Right lobe of liver (tissue), 6 donors: ENCODE results near the gene CCR3. TPM values are rescaled to one million over a fixed set of nuclear protein-coding genes. Genes with fewer than 3 reads are reported as not detected.

ENCODE experiments used
- ATAC-seq, 4 donors: fragments of 200-7000 bp; cut with Tn5 transposase; one replicate each; pipeline ENCODE4 v1.9.1; 2020; ENCODE audit warnings: mild to moderate bottlenecking in 4 of 4, moderate library complexity in 4 of 4
- DNase-seq, 3 donors: peaks; one replicate each; pipeline ENCODE4 v3.0.0-alpha.2; 2020
- H3K27ac ChIP-seq, 3 donors: fragments of 200-600 bp; one replicate each; pipeline ENCODE4 v1.8.0; 2022
- H3K27me3 ChIP-seq, 2 donors: fragments of 200-600 bp; one replicate each; pipeline ENCODE4 v1.8.0; 2022
- H3K36me3 ChIP-seq, 4 donors: fragments of 200-600 bp; sonication (generic) in 1 of 4; one replicate each; pipeline versions ENCODE4 v1.5.1 to v1.8.0; 2017 to 2022; ENCODE audit warnings: control low read depth in 1 of 4
- H3K4me1 ChIP-seq, 4 donors: fragments of 200-600 bp; sonication (generic) in 1 of 4; one replicate each; pipeline versions ENCODE4 v1.5.1 to v1.8.0; 2017 to 2022; ENCODE audit warnings: control low read depth in 1 of 4
- H3K4me3 ChIP-seq, 3 donors: fragments of 200-600 bp; one replicate each; pipeline ENCODE4 v1.8.0; 2022
- H3K9me3 ChIP-seq, 4 donors: fragments of 200-600 bp; sonication (generic) in 1 of 4; one replicate each; pipeline versions ENCODE4 v1.5.1 to v1.8.0; 2017 to 2022; ENCODE audit warnings: control low read depth in 1 of 4
- POLR2A ChIP-seq: fragments of 450-650 bp; IDR thresholded peaks from one replicate; pipeline ENCODE4 v1.6.1; 2017; ENCODE audit warnings: antibody characterized with exemption, mild to moderate bottlenecking
- WGBS: methylation state at CpG from one replicate; pipeline ENCODE4 v1.1.6; 2018; ENCODE audit warnings: low coverage, low lambda C conversion rate; ENCODE audit not compliant: insufficient coverage; ENCODE audit errors: missing lambda C conversion rate; 5-methylcytosine and 5-hydroxymethylcytosine counted together
- intact Hi-C, 2 donors: fragments of 100-400 bp; cut with DNase I; formaldehyde crosslinking; loops; one replicate each; pipeline versions ENCODE4 v1.11.2 to v1.14.1; 2022
- total RNA-seq, 6 experiments: library from RNA; depleted of rRNA in 2 of 6; stranded (reverse); fragments of >200 nt in 2 of 6; fragmentation: NEBNext Ultra II Directional in 3 of 6; extraction: Animal tissue kit (Norgen Biotek cat#: 25700) in 3 of 6; gene quantifications; one replicate each; pipeline versions ENCODE4 v1.1.0 to v1.2.4, GENCODE V29; 2016 to 2023
- TF ChIP-seq, protein P1 (sequence below), 4 donors: fragments of 200-600 bp in 3 of 4; fragments of 450-650 bp in 1 of 4; IDR thresholded peaks; one replicate each; pipeline versions ENCODE4 v1.5.1 to v1.8.0; 2016 to 2022; ENCODE audit warnings: antibody characterized with exemption in 4 of 4, mild to moderate bottlenecking in 2 of 4
- donor health status: DM: no; HTN: yes; CAD: no.
- donor health status: DM: no; HTN: no; CAD: no.
- donor health status: DM: no; HTN: no; CAD: no.
- donor health status: DM: no; HTN: yes; CAD: no.
- donor health status: DM: no; HTN: yes; CAD: no.

The CCR3 gene
- total RNA-seq, 6 experiments from 2014 or later: 0.27 TPM; not detected in 5

DNA sequence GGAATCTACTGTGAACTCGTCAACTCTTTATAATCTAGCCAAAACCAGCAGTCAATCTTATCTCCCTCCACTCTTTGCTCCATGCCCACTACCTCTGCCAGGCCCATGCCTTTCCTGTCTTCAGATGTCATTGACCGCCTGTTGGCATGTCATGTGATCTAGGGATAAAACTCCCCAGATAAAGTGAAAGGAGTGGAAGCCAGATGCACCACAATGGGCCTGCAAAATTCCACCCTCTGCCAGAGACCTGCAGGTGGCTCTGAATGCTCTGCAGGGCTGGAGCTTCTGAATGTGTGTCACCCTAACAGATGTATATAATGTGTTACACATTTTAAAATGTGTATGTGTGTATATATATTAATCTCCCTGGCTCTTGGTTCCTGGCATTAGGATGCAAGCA is 2.3 kb upstream of the CCR3 start:
- TF ChIP-seq POLR2A: no peak
- DNase-seq (no peak), ATAC-seq (no peak)
- intact Hi-C loops: no loop called here
- Histone ChIP-seq H3K36me3 (no peaks in the 10 kb centered on the region), H3K4me1 (no peaks in the 10 kb centered on the region), H3K9me3 (no peaks in the 10 kb centered on the region), H3K4me3 (no peak overlapping the region), H3K27me3 (no peaks in the 10 kb centered on the region), H3K27ac (no peak overlapping the region)
- WGBS: 85% methylated on average over 2 of the region's 2 CpGs

GRCh38 chr3:46243560-46243959 is 1.3 kb downstream of the CCR3 start:
- H3K4me3 ChIP-seq: no peak overlapping the region
- ATAC-seq (no peak), DNase-seq (no peak)
- no peaks in the 10 kb centered on the region for H3K36me3 ChIP-seq
- TF ChIP-seq POLR2A: no peak
- TF ChIP-seq, protein P1, sequence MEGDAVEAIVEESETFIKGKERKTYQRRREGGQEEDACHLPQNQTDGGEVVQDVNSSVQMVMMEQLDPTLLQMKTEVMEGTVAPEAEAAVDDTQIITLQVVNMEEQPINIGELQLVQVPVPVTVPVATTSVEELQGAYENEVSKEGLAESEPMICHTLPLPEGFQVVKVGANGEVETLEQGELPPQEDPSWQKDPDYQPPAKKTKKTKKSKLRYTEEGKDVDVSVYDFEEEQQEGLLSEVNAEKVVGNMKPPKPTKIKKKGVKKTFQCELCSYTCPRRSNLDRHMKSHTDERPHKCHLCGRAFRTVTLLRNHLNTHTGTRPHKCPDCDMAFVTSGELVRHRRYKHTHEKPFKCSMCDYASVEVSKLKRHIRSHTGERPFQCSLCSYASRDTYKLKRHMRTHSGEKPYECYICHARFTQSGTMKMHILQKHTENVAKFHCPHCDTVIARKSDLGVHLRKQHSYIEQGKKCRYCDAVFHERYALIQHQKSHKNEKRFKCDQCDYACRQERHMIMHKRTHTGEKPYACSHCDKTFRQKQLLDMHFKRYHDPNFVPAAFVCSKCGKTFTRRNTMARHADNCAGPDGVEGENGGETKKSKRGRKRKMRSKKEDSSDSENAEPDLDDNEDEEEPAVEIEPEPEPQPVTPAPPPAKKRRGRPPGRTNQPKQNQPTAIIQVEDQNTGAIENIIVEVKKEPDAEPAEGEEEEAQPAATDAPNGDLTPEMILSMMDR (IDR thresholded peaks at IDR 0.05): no peak
- intact Hi-C loops: no loop called here
- no peaks in the 10 kb centered on the region for H3K4me1 ChIP-seq
- no peaks in the 10 kb centered on the region for H3K27me3 ChIP-seq
- no peak overlapping the region for H3K27ac ChIP-seq
- no peaks in the 10 kb centered on the region for H3K9me3 ChIP-seq
- WGBS: 43% methylated on average over 2 of the region's 2 CpGs

- intact Hi-C loops: no loop called here
- TF ChIP-seq, protein P1 (IDR thresholded peaks at IDR 0.05): no peak
- no peak for TF ChIP-seq POLR2A
- no peak for DNase-seq
- H3K4me3 ChIP-seq: no peak overlapping the region
- H3K4me1 ChIP-seq: no peaks in the 10 kb centered on the region
- H3K9me3 ChIP-seq: no peaks in the 10 kb centered on the region
- peak in 1 of 4 donors; percentile 42 for ATAC-seq
- H3K36me3 ChIP-seq: no peaks in the 10 kb centered on the region
- WGBS: 58% methylated on average over 3 of the region's 3 CpGs
- H3K27me3 ChIP-seq: no peaks in the 10 kb centered on the region
- no peak overlapping the region for H3K27ac ChIP-seq
These were observed 2.9 kb downstream of the CCR3 start for GRCh38 chr3:46245146-46245545.

DNA sequence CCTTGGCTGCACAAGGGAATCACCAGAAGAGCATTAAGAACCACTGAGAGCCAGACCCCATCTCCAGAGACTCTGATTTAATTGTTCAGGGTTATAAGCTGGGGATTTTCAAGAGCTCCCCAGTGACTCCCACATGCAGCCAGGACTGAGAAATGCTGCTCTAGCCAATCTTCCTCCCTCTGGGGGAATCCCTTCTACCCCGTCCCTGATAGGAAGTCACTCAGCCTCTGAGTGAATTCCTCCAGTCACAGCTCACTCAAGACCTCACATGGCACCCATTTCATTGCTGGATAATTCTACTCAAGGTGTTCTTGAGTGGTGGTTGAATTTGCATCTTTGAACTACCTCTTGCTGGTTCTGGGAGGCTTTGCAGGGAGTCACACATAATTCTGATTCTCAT is 10.7 kb downstream of the CCR3 start:
- intact Hi-C loops: no loop called here
- no CpG with 5 or more reads among the region's 1 CpG for WGBS

DNA sequence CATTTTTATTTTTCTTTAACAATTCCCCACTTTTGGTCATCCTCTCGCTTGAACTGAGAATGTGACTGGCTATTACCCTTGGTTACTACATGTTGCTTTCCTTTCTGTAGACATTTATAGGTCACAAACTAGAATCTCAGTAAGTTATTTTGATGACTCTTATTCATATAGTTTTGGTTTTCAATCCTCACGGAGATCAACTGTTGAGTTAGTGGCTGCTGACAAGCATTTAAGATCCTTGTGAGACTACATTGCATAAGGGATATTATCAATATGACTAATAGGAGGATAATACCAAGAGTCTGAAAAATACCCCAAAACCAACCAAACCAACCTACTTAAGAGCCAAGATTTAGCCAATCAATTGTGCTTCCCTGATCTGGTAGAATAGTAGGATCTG is 16.3 kb downstream of the CCR3 start:
- WGBS: 83% methylated on average over 2 of the region's 2 CpGs
- Histone ChIP-seq H3K27me3 (no peaks in the 10 kb centered on the region), H3K4me1 (no peaks in the 10 kb centered on the region), H3K4me3 (no peak overlapping the region), H3K36me3 (no peaks in the 10 kb centered on the region), H3K27ac (no peak overlapping the region), H3K9me3 (no peaks in the 10 kb centered on the region)
- intact Hi-C loops: no loop called here
- no peak for TF ChIP-seq POLR2A
- TF ChIP-seq, protein P1 (IDR thresholded peaks at IDR 0.05): no peak
- DNase-seq (no peak), ATAC-seq (no peak)

More for the DNA sequence above, 10.7 kb downstream of the CCR3 start:
- DNase-seq (no peak), ATAC-seq (no peak)
- no peak overlapping the region for H3K4me3 ChIP-seq
- H3K27me3 ChIP-seq: no peaks in the 10 kb centered on the region
- H3K36me3 ChIP-seq: no peaks in the 10 kb centered on the region
- TF ChIP-seq, protein P1 (IDR thresholded peaks at IDR 0.05): no peak
- TF ChIP-seq POLR2A: no peak
- no peaks in the 10 kb centered on the region for H3K4me1 ChIP-seq
- H3K27ac ChIP-seq: no peak overlapping the region
- no peaks in the 10 kb centered on the region for H3K9me3 ChIP-seq
